ENCODE results near the gene OR4L1. TPM values are rescaled to one million over a fixed set of nuclear protein-coding genes. Genes with fewer than 3 reads are reported as not detected.

OR4L1 gene
- total and polyA plus RNA-seq, 2 donors (not counting 3 experiments of a cell fraction or from before 2014, with no cell fraction given), result not detected

DNA sequence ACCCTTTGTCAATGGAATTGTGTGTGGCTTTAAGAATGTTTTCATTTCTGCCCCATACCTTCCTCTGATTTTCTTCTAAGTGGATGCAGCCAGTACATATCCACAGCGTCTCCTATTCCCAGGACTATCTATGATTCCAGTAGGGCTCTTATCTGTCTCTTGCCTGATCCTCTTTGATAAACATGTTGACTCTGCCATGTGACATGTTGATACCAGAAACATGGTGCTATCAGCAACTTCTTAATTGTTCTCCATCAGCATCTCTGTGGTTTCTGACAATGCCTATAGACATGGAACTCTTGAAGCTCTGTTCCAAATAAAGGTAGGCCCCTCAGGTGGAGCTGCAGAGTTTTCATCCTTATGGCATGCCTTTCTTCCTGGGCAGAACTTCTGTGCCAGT, 11.6 kb upstream of the OR4L1 start:
- no peak overlapping the region for H3K9ac ChIP-seq (replicated peaks; ENCODE audit: extremely low read depth, insufficient read depth, low read length)
- H3K36me3 ChIP-seq (ENCODE audit: control insufficient read depth in 2 of 2, extremely low read depth in 1 of 2, insufficient read depth in 2 of 2, low read length in 2 of 2), result no peaks in the 10 kb centered on the region
- H2AFZ ChIP-seq (ENCODE audit: low read depth, low read length), result no peak overlapping the region
- intact Hi-C loops (cut with micrococcal nuclease), result no loop called here
- no peak overlapping the region for H3K27ac ChIP-seq (ENCODE audit: insufficient read depth, low read depth, low read length)
- dilution Hi-C loops (cut with MboI; ENCODE audit: extremely low pct_ligation_motif_present, low sequenced_read_pairs), result no loop called here
- FAIRE-seq (no peak), DNase-seq (ENCODE audit: low read depth, low spot score) (no peak)
- BruUV-seq (replicated peaks), result no TSS peak
- no peaks in the 10 kb centered on the region for H4K20me1 ChIP-seq (replicated peaks; ENCODE audit: control insufficient read depth, extremely low read depth, insufficient read depth, low read length)
- H3K4me1 ChIP-seq (ENCODE audit: control insufficient read depth, extremely low read depth, insufficient read depth, low read length), result no peaks in the 10 kb centered on the region
- H3K4me3 ChIP-seq (replicated peaks in 1 of 3; ENCODE audit: insufficient read depth in 1 of 3, low read depth in 1 of 3, low read length in 3 of 3), result no peak overlapping the region
- no peak for TF ChIP-seq MYC (IDR thresholded peaks at IDR 0.05; ENCODE audit: low read depth, low read length)
- TF ChIP-seq POLR2A (IDR thresholded peaks at IDR 0.05; ENCODE audit: low read depth, low read length), result no peak
- TF ChIP-seq EZH2 (IDR thresholded peaks at IDR 0.05; ENCODE audit: borderline replicate concordance, low read depth, low read length, severe bottlenecking), result no peak
- TF ChIP-seq JUN (IDR thresholded peaks at IDR 0.05; ENCODE audit: borderline replicate concordance, insufficient read depth, insufficient read length, low read depth), result no peak
- TF ChIP-seq CTCF (IDR thresholded peaks at IDR 0.05; ENCODE audit: extremely low read depth in 1 of 2, insufficient read depth in 1 of 2, low read depth in 1 of 2, low read length in 2 of 2), result no peak
- no peak for TF ChIP-seq FOS (IDR thresholded peaks at IDR 0.05; ENCODE audit: borderline replicate concordance, insufficient read depth, low read length)
- no peak for TF ChIP-seq GATA2 (IDR thresholded peaks at IDR 0.05; ENCODE audit: insufficient read depth, insufficient read length, low read depth, low read length)
- TF ChIP-seq, protein P1, sequence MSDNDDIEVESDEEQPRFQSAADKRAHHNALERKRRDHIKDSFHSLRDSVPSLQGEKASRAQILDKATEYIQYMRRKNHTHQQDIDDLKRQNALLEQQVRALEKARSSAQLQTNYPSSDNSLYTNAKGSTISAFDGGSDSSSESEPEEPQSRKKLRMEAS (IDR thresholded peaks at IDR 0.05; ENCODE audit: insufficient read depth, insufficient read length), result no peak
- no peak for TF ChIP-seq POLR2AphosphoS5 (IDR thresholded peaks at IDR 0.05; ENCODE audit: insufficient read depth, low read depth, low read length)
- no peaks in the 10 kb centered on the region for H3K9me1 ChIP-seq (replicated peaks; ENCODE audit: control insufficient read depth, extremely low read depth, insufficient read depth, low read length)
- ChIA-PET CTCF (no interaction called here), POLR2A (no interaction called here)
- no peak overlapping the region for H3K4me2 ChIP-seq (ENCODE audit: insufficient read depth, low read length)
- H3K9me3 ChIP-seq (replicated peaks; ENCODE audit: control insufficient read depth, insufficient read depth, low read length), result peaks cover 2% of the 10 kb centered on the region
- H3K27me3 ChIP-seq (ENCODE audit: control insufficient read depth in 2 of 2, insufficient read depth in 2 of 2, low read length in 2 of 2), result no peaks in the 10 kb centered on the region
- no peaks in the 10 kb centered on the region for H3K79me2 ChIP-seq (ENCODE audit: control insufficient read depth, insufficient read depth, low read length)

Measured in endothelial cell of umbilical vein (primary cell).